Transverse colon (tissue), 4 donors: Measurements from ENCODE around the gene GON4L. TPM values are rescaled to one million over a fixed set of nuclear protein-coding genes. Genes with fewer than 3 reads are reported as not detected.

ENCODE experiments used
- DNase-seq: peaks from one replicate; pipeline ENCODE4 v3.0.0-alpha.2; 2019
- H3K27ac ChIP-seq, 4 donors: fragments of 200-600 bp; sonication (generic); 2 replicates each; pipeline ENCODE4 v1.5.1; 2016 to 2018; ENCODE audit warnings: inconsistent platforms in 4 of 4
- H3K27me3 ChIP-seq: fragments of 200-600 bp; sonication (generic); 2 replicates; pipeline ENCODE4 v1.5.1; 2017; ENCODE audit warnings: inconsistent platforms
- H3K36me3 ChIP-seq, 4 donors: fragments of 200-600 bp; sonication (generic); 2 replicates each; pipeline ENCODE4 v1.5.1; 2017 to 2019; ENCODE audit warnings: inconsistent platforms in 4 of 4
- H3K4me1 ChIP-seq, 4 donors: fragments of 200-600 bp; sonication (generic); 2 replicates each; pipeline ENCODE4 v1.5.1; 2017 to 2020; ENCODE audit warnings: inconsistent platforms in 4 of 4
- H3K4me3 ChIP-seq, 4 donors: fragments of 200-600 bp; sonication (generic); 1 replicate in 1 of 4; 2 replicates in 3 of 4; pipeline versions ENCODE4 v1.5.1 to v1.6.1; 2017 to 2019; ENCODE audit warnings: inconsistent platforms in 4 of 4
- H3K9me3 ChIP-seq, 2 donors: fragments of 200-600 bp; sonication (generic); 2 replicates each; pipeline ENCODE4 v1.5.1; 2017 to 2019; ENCODE audit warnings: inconsistent platforms in 2 of 2
- EP300 ChIP-seq: sonication (generic); formaldehyde crosslinking; IDR thresholded peaks from one replicate; pipeline ENCODE4 v1.6.1; 2017; ENCODE audit warnings: antibody characterized with exemption, low read depth
- POLR2A ChIP-seq: fragments of 450-650 bp; IDR thresholded peaks from one replicate; pipeline ENCODE4 v1.6.1; 2016; ENCODE audit warnings: antibody characterized with exemption, mild to moderate bottlenecking, moderate library complexity
- POLR2AphosphoS5 ChIP-seq, 3 donors: sonication (generic); formaldehyde crosslinking; IDR thresholded peaks; one replicate each; pipeline ENCODE4 v1.6.1; 2016; ENCODE audit warnings: antibody characterized with exemption in 3 of 3
- WGBS, 2 donors: methylation state at CpG; one replicate each; pipeline ENCODE4 v1.1.5; 2018; ENCODE audit warnings: low coverage in 1 of 2; 5-methylcytosine and 5-hydroxymethylcytosine counted together
- in situ Hi-C, 4 donors: fragments of 200-750 bp; cut with MboI; loops; one replicate each; pipeline versions ENCODE4 v1.15.0 to v1.15.1; 2017; ENCODE audit warnings: low sequenced_read_pairs in 3 of 4, low pct_ligation_motif_present in 1 of 4, low pct_unique_long_range_greater_than_20kb in 1 of 4
- intact Hi-C: fragments of 100-400 bp; cut with DNase I; formaldehyde crosslinking; loops from one replicate; pipeline ENCODE4 v1.15.1; 2023; ENCODE audit warnings: low total_unique reads
- total RNA-seq, 4 donors: library from RNA; depleted of rRNA; stranded (reverse); fragments of >200 nt; gene quantifications; one replicate each; pipeline ENCODE4 v1.1.0, GENCODE V29; 2016
- TF ChIP-seq, protein P1 (sequence below), 5 experiments: fragments of 200-600 bp in 3 of 5; fragments of 450-650 bp in 2 of 5; sonication (generic) in 3 of 5; IDR thresholded peaks; 1 replicate in 2 of 5; 2 replicates in 3 of 5; pipeline ENCODE4 v1.5.1; 2016 to 2017; ENCODE audit warnings: antibody characterized with exemption in 5 of 5, inconsistent platforms in 3 of 5, mild to moderate bottlenecking in 2 of 5, moderate library complexity in 1 of 5

The GON4L gene
- total RNA-seq, 4 donors from 2014 or later: 36.3 to 75.6 (median 45.6) TPM

DNA sequence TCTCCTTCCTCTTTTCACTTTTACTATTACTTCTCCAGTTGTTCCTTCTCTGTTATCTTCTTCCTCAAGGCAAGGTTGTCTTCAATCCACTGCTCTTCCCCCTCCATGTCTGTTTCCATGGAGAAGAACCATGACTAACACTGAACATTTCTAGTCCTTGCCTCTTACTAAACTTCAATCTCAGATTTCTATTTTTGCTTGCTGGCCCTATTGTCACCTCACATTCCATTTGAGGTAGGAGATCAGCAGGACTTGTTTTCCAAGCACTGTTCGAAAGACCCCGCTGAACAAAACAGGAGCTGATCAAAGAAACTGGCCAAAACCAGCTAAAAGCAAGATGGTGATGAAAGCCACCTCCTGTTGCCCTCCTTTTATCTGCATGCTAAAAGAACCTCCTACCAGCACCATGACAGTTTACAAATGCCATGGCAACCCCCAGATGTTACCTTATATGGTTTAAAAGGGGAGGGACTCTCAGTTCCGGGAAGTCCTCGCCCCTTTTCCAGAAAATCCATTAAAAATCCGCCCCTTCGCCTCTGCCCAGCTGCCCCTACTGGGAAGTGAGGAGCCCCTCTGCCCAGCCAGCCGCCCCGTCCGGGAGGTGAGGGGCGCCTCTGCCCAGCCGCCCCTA, 22.6 kb downstream of the GON4L start:
- no peak for TF ChIP-seq EP300
- TF ChIP-seq POLR2AphosphoS5 (IDR thresholded peaks at IDR 0.05): no peak
- TF ChIP-seq POLR2A: no peak
- TF ChIP-seq, protein P1, sequence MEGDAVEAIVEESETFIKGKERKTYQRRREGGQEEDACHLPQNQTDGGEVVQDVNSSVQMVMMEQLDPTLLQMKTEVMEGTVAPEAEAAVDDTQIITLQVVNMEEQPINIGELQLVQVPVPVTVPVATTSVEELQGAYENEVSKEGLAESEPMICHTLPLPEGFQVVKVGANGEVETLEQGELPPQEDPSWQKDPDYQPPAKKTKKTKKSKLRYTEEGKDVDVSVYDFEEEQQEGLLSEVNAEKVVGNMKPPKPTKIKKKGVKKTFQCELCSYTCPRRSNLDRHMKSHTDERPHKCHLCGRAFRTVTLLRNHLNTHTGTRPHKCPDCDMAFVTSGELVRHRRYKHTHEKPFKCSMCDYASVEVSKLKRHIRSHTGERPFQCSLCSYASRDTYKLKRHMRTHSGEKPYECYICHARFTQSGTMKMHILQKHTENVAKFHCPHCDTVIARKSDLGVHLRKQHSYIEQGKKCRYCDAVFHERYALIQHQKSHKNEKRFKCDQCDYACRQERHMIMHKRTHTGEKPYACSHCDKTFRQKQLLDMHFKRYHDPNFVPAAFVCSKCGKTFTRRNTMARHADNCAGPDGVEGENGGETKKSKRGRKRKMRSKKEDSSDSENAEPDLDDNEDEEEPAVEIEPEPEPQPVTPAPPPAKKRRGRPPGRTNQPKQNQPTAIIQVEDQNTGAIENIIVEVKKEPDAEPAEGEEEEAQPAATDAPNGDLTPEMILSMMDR (IDR thresholded peaks at IDR 0.05): no peak
- DNase-seq: no peak
- H3K4me3 ChIP-seq: no peak overlapping the region
- in situ Hi-C loops (no loop called here), intact Hi-C loops (no loop called here)
- H3K4me1 ChIP-seq: peaks cover 0 to 5% (median 0%) of the 10 kb centered on the region in 4 donors
- WGBS, 2 donors: 90% methylated on average over 11 of the region's 11 CpGs; no CpG with 5 or more reads in 1 of the 2 donors
- no peaks in the 10 kb centered on the region for H3K36me3 ChIP-seq
- no peaks in the 10 kb centered on the region for H3K9me3 ChIP-seq
- no peak overlapping the region for H3K27ac ChIP-seq
- no peaks in the 10 kb centered on the region for H3K27me3 ChIP-seq

DNA sequence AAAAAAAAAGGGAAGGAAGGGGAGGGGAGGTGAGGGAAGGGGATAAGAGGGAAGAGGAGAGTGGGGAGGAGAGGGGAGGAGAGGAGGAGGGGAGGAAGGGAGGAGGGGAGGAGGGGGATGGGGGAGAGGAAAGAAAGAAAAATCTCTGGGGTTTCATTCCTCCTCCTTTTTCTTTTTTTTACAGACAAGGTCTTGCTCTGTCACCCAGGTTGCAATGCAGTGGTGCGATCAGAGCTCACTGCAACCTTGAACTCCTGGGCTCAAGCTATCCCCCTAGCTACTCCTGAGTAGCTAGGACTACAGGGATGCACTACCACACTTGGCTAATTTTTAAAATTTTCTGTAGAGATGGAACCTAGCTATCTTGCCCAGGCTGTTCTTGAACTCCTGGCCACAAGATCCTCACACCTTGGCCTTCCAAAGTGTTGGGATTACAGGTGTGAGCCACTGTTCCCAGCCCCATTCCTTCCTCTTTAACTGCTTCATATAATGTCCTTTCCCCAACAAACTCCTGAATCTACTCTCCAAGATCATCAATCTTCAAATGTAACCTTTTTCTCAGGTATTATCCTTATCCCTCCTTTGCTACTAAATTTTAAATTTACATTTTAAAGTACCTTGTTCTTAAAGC, 23.2 kb downstream of the GON4L start:
- Histone ChIP-seq H3K4me3 (no peak overlapping the region), H3K27ac (no peak overlapping the region), H3K9me3 (no peaks in the 10 kb centered on the region), H3K4me1 (peaks cover 0 to 5% (median 0%) of the 10 kb centered on the region in 4 donors), H3K27me3 (no peaks in the 10 kb centered on the region), H3K36me3 (no peaks in the 10 kb centered on the region)
- TF ChIP-seq EP300 (no peak), POLR2A (no peak), POLR2AphosphoS5 (IDR thresholded peaks at IDR 0.05) (no peak)
- TF ChIP-seq, protein P1 (IDR thresholded peaks at IDR 0.05): no peak
- 80% methylated on average over 1 of the region's 1 CpG; no CpG with 5 or more reads in 1 of the 2 donors for WGBS, 2 donors
- intact Hi-C loops: no loop called here
- in situ Hi-C loops: no loop called here
- no peak for DNase-seq

DNA sequence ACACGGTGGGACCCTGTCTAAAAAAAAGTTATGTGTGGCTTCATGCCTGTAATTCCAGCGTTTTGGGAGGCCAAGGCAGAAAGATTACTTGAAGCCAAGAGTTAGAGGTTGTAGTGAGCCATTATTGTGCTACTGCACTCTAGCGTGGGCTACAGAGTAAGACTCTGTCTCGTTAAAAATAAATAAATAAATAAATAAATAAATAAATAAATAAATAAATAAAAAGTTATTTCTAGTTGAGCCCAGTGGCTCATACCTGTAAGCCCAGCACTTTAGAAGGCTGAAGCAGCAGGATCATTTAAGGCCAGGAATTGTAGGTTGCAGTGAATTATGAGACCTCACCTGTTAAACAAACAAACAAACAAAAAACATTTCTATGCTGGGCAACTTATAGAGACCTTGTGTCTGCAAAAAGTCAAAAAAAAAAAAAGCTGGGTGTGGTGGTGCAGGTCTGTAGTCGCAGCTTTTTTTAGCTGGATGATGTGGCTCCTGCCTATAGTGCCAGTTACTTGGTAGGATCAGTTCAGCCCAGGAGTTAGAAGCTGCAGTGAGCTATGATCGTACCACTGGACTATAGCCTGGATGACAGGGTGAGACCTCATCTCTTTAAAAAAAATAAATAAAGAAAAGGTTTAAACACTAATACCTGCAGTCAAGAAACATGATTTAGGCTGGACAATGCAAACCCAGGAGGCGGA, 25.6 kb downstream of the GON4L start:
- in situ Hi-C loops (no loop called here), intact Hi-C loops (no loop called here)
- peaks cover 0 to 5% (median 0%) of the 10 kb centered on the region in 4 donors for H3K4me1 ChIP-seq
- no peaks in the 10 kb centered on the region for H3K27me3 ChIP-seq
- peaks cover 0 to 5% (median under 1%) of the 10 kb centered on the region in 4 donors for H3K36me3 ChIP-seq
- TF ChIP-seq POLR2A (no peak), POLR2AphosphoS5 (IDR thresholded peaks at IDR 0.05) (no peak), EP300 (no peak)
- TF ChIP-seq, protein P1 (IDR thresholded peaks at IDR 0.05): no peak
- WGBS, 2 donors: 95 to 100% methylated on average over 5 to 7 of the region's 7 CpGs
- H3K4me3 ChIP-seq: no peak overlapping the region
- no peak overlapping the region for H3K27ac ChIP-seq
- DNase-seq: no peak
- H3K9me3 ChIP-seq: no peaks in the 10 kb centered on the region

DNA sequence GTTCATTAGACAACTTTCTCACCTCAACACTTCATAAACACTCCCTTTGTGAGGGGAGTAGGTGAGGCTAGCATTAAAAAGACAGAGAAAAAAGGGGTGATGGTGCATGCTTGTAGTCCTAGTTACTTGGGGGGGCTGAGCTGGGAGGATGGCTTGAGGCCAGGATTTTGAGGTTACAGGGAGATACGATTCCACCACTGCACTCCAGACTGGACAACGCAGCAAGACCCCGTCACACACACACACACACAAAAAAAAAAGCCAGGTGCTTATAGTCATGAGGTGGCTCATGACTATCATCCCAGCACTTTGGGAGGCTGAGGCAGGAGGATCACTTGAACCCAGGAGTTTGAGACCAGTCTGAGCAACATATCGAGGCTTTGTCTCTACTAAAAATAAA, 29.6 kb downstream of the GON4L start:
- DNase-seq: no peak
- Histone ChIP-seq H3K27me3 (no peaks in the 10 kb centered on the region), H3K36me3 (peaks cover 2 to 37% (median 12%) of the 10 kb centered on the region in 4 donors), H3K27ac (no peak overlapping the region), H3K4me1 (no peaks in the 10 kb centered on the region), H3K4me3 (no peak overlapping the region), H3K9me3 (no peaks in the 10 kb centered on the region)
- WGBS, 2 donors: 86 to 90% methylated on average over 4 of the region's 4 CpGs
- in situ Hi-C loops (no loop called here), intact Hi-C loops (no loop called here)
- TF ChIP-seq POLR2A (no peak), POLR2AphosphoS5 (IDR thresholded peaks at IDR 0.05) (no peak), EP300 (no peak)
- TF ChIP-seq, protein P1 (IDR thresholded peaks at IDR 0.05): no peak
